HG03439 (cell line): ENCODE measurements around the gene ZDHHC15.
"Not testable (repeated sequence)": the region's sequence is repeated elsewhere in the genome, so short reads cannot be mapped to it uniquely, and the experiment has no call there.

Source experiments
- ATAC-seq: cut with Tn5 transposase; IDR thresholded peaks from one replicate; pipeline ENCODE4 v1.9.1; 2021; ENCODE audit warnings: mild to moderate bottlenecking, moderate library complexity; ENCODE audit not compliant: unreplicated experiment

Gene ZDHHC15, protein sequence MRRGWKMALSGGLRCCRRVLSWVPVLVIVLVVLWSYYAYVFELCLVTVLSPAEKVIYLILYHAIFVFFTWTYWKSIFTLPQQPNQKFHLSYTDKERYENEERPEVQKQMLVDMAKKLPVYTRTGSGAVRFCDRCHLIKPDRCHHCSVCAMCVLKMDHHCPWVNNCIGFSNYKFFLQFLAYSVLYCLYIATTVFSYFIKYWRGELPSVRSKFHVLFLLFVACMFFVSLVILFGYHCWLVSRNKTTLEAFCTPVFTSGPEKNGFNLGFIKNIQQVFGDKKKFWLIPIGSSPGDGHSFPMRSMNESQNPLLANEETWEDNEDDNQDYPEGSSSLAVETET

DNA sequence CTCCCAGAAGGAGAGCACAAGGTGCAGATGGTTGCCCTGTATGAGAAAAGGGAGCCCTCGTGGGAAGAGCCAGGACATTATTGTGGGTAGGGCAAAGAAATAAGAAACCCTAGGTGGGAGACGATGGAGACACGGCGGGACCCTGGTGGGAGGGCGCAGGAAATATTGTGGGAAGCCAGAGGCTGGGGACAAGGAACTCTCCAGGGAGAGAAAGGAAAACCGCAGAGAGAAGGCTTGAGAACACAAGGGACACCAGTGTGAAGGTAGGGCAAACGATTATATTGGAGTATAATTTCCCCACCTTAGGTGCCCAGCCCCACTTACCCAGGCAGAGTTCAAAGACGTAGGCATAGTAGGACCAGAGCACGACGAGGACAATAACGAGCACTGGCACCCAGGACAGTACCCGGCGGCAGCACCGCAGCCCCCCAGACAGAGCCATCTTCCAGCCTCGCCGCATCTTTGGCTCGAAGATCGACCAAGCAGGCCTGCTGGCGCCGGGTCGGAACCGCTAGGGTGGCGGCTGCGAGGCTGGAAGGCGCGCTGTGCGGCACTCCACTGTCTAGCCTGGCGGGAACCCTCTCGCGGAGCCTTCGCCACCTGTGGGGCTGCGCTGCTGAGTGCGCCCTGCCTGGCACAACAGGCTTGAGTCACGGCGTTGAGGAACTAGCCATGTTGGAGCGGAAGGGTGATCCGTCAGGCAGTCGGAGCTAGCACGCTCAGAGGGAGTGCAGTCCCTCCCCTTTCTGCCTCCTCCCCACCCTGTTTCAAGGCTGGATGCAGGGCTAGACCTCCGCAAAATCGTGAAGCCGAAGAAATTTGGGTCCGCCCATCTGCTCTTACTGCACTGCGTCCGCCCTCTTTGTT is at the start of gene ZDHHC15:
ZDHHC15 (minus strand) TSS at position 473 of the 867 bp plus-strand sequence; CDS start at position 460, 13 bp downstream.
- ATAC-seq: no peak

DNA sequence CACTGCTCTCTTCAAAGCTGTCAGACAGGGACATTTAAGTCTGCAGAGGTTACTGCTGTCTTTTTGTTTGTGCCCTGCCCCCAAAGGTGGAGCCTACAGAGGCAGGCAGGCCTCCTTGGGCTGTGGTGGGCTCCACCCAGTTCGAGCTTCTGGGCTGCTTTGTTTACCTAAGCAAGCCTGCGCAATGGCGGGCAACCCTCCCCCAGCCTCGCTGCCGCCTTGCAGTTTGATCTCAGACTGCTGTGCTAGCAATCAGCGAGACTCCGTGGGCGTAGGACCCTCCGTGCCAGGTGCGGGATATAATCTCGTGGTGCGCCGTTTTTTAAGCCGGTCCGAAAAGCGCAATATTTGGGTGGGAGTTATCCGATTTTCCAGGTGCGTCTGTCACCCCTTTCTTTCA is 37.7 kb upstream of the ZDHHC15 start:
- not testable (repeated sequence) for ATAC-seq

GRCh38 chrX:75547783-75548182 is 24.9 kb upstream of the ZDHHC15 start:
- no peak for ATAC-seq

- ATAC-seq: no peak
Measured at GRCh38 chrX:75546724-75547511, 24.1 kb upstream of the ZDHHC15 start.

DNA sequence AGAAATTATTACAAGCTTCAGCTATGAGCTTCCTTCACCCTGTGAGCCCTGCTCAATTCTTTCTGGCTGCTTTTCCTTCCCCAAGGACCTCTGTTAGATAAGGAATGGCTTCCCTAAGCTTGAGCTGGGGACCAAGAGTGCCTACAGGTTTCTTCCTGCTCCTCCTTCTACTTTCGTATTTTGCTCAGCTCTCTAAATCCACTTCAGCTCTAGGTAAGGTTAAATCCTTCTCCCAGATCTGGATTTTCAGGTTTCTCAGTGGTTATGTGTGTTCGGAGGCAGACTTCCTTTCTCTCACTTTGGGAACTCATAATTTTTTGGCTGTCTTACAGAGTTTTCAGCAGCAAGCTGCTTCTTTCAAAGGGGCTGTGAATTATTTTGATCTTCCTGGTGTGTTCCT is 21.9 kb upstream of the ZDHHC15 start:
- no peak for ATAC-seq

DNA sequence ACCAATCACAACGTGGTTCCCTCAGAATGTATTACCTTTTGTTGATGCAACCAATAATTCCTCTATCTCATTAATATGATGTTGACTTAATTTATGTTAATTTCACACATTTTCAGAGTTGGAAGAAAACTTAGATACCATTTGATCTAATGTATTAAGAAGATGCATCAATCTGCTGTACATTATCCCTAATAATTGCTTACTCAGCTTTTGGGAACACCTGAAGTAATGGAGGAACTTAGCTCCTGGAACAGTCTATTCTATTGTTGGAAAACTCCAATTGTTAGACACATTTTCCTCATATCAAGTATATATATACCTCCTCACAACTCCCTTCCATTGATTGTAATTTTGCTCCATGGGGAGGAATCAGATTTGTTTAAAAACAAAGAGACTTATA is 38.9 kb downstream of the ZDHHC15 start:
- ATAC-seq: no peak

- ATAC-seq: not testable (repeated sequence)
Measured at GRCh38 chrX:75461780-75462179, 61.1 kb downstream of the ZDHHC15 start.

- no peak for ATAC-seq
Measured at GRCh38 chrX:75421688-75422230, 101.1 kb downstream of the ZDHHC15 start.

GRCh38 chrX:75407153-75407552 is 115.7 kb downstream of the ZDHHC15 start:
- not testable (repeated sequence) for ATAC-seq

DNA sequence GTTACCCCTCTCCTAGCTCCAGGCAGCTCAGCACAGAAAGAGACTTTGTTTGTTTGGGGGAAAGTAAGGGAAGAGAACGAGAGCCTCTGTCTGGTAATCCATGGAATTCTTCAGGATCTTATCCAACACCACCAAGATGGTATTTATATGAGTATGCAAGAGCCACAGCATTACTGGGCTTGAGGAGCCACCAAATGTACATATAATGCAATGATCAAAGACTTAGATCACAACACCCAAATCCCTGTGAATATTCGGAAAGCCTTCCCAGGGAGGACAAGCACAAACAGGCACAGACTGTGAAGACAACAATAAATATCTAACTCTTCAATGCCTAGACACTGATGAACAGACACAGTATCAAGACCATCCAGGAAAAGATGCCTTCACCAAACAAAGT is 132.4 kb downstream of the ZDHHC15 start:
- no peak for ATAC-seq

DNA sequence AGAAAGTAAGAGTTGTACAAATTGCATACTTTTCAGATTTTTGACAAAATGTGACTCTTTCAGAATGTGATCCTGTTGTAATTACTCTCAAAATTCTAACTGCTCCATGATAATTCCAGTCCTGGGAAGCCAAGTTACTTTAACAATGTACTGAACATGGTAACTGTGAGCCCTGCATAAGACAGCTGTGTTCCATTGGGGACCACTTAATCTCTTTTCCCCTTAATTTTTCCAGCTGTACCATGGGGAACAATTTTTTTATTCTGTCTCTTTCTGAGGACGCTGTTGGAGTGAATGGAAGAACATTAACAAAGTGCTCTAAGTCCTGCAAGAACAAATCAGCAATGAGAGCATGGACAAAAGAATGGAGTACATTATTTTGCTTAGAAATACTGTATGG is 153.1 kb downstream of the ZDHHC15 start:
- ATAC-seq: no peak

DNA sequence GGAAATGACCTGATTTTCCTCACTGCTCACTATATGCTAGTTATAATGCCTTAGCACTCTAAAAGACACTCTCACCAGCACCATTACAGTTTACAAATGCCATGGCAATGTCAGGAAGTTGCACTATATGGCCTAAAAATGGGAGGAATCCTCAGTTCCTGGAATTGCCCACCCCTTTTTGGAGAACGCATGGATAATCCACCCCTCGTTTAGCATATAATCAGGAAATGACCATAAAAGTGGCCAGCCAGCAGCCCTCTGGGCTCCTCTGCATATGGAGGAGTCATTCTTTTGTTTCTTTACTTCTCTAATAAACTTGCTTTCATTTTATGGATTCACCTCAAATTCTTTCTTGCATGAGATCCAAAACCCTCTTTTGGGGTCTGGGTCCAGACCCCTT is 156.0 kb downstream of the ZDHHC15 start:
- no peak for ATAC-seq

GRCh38 chrX:75365243-75365975 is 157.4 kb downstream of the ZDHHC15 start:
- no peak for ATAC-seq

DNA sequence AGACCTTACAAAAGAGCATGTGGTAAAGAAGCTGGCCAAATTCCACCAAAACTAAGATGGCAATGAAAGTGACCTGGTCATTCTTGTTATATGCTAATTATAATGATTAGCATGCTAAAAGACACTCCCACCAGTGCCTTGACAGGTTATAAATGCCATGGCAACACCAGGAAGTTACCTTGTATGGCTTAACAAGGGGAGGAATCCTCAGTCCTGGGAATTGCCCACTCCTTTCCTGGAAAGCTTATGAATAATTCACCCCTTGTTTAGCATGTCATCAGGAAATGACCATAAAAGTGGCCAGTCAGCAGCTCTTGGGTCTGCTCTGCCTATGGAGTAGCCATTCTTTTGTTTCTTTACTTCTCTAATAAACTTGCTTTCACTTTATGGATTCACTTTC is 161.0 kb downstream of the ZDHHC15 start:
- no peak for ATAC-seq

DNA sequence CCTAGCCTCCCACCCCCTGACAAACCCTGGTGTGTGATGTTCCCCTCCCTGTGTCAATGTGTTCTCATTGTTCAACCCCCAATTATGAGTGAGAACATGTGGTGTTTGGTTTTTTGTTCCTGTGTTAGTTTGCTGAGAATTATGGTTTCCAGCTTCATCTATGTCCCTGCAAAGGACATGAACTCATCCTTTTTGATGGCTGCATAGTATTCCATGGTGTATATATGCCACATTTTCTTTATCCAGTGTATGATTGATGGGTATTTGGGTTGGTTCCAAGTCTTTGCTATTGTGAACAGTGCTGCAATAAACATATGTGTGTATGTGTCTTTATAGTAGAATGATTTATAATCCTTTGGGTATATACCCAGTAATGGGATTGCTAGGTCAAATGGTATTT is 174.2 kb downstream of the ZDHHC15 start:
- not testable (repeated sequence) for ATAC-seq

DNA sequence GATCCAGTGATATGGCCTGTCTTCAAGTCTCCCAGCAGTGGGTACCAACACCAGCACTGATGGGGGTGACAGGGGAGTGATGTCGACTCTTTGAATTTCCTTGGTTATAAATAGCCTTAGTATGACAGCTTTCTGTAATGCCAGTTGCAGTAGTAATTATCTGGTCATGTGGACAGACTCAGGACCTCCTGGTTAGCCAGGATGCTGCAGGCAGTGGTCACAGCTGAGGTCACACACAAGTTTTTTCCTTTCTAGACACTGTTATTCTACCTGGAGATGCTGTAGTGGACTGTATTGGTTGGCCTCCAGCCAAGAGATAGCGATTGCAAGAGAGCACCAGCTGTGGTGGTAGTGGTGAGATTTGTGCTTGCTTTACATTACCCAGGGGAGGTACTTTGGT is 185.3 kb downstream of the ZDHHC15 start:
- ATAC-seq: no peak

GRCh38 chrX:75335127-75335458 is 187.7 kb downstream of the ZDHHC15 start:
- ATAC-seq: no peak

DNA sequence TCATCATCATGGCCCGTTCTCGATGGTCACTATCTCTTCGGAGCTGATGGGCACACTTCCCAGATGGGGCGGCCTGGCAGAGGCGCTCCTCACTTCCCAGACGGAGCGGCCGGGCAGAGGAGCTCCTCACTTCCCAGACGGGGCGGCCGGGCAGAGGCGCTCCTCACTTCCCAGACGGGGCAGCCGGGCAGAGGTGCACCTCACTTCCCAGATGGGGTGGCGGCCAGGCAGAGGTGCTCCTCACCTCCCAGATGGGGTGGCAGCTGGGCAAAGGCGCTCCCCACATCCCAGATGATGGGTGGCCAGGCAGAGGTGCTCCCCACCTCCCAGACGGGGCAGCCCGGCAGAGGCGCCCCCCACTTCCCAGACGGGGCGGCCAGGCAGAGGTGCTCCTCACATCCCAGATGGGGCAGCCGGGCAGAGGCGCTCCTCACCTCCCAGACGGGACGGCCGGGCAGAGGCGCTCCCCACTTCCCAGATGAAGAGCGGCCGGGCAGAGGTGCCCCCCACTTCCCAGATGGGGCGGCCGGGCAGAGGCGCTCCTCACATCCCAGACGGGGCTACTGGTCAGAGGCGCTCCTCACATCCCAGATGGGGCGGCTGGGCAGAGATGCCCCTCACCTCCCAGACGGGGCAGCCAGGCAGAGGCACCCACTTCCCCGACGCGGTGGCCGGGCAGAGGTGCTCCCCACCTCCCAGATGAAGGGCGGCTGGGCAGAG is 188.3 kb downstream of the ZDHHC15 start:
- ATAC-seq: not testable (repeated sequence)

GRCh38 chrX:75327607-75328006 is 195.2 kb downstream of the ZDHHC15 start:
- ATAC-seq: no peak
